C4-2B (cell line): ENCODE results near the gene FOXL1.

Experiments used
- CTCF ChIP-seq: fragments of 450-650 bp; conservative IDR thresholded peaks from 2 replicates; pipeline ENCODE4 v1.5.1; 2017; ENCODE audit warnings: mild to moderate bottlenecking
- ZFX ChIP-seq: fragments of 450-650 bp; IDR thresholded peaks from 2 replicates; pipeline ENCODE4 v1.6.1; 2017

- TF ChIP-seq CTCF: no peak
- TF ChIP-seq ZFX: no peak
Observed at GRCh38 chr16:86568677-86569623, 9.4 kb upstream of the FOXL1 start.
